Trophoblast cell (in vitro differentiated cells and primary cell): ENCODE measurements around the gene MCTP1.

ENCODE experiments used
- DNase-seq, 2 donors: peaks; one replicate each; pipeline ENCODE4 v3.0.0-alpha.2; 2016
- H2AFZ ChIP-seq: 2 replicates; pipeline ENCODE4 v1.6.1; 2013; ENCODE audit warnings: low read length, moderate library complexity, mild to moderate bottlenecking; ENCODE audit not compliant: insufficient read depth, poor library complexity
- H2AK5ac ChIP-seq: 2 replicates; pipeline ENCODE4 v1.6.1; 2013; ENCODE audit warnings: mild to moderate bottlenecking, low read length
- H2BK120ac ChIP-seq: 2 replicates; pipeline ENCODE4 v1.6.1; 2013; ENCODE audit warnings: low read length, mild to moderate bottlenecking, moderate library complexity; ENCODE audit not compliant: insufficient read depth, poor library complexity
- H2BK12ac ChIP-seq: 2 replicates; pipeline ENCODE4 v1.6.1; 2013; ENCODE audit warnings: mild to moderate bottlenecking, low read length, moderate library complexity
- H2BK5ac ChIP-seq: 2 replicates; pipeline ENCODE4 v1.6.1; 2013; ENCODE audit warnings: low read length, low read depth, moderate library complexity, mild to moderate bottlenecking; ENCODE audit not compliant: poor library complexity
- H3K14ac ChIP-seq: 2 replicates; pipeline ENCODE4 v1.6.1; 2013; ENCODE audit warnings: mild to moderate bottlenecking, low read length
- H3K18ac ChIP-seq: 2 replicates; pipeline ENCODE4 v1.6.1; 2013; ENCODE audit warnings: mild to moderate bottlenecking, low read length
- H3K23ac ChIP-seq: 2 replicates; pipeline ENCODE4 v1.6.1; 2013; ENCODE audit warnings: low read length
- H3K27ac ChIP-seq: 2 replicates; pipeline ENCODE4 v1.5.1; 2013; ENCODE audit warnings: low read depth, mild to moderate bottlenecking, inconsistent platforms, low read length, moderate library complexity
- H3K27me3 ChIP-seq: 2 replicates; pipeline ENCODE4 v1.6.1; 2013; ENCODE audit warnings: inconsistent platforms, mild to moderate bottlenecking, low read length, moderate library complexity; ENCODE audit not compliant: insufficient read depth
- H3K36me3 ChIP-seq, 2 experiments: 1 replicate in 1 of 2; 2 replicates in 1 of 2; pipeline ENCODE4 v1.6.1; 2013; ENCODE audit warnings: low read length in 2 of 2, mild to moderate bottlenecking in 2 of 2, moderate library complexity in 1 of 2; ENCODE audit not compliant: insufficient read depth in 2 of 2, control insufficient read depth in 1 of 2
- H3K4ac ChIP-seq: 2 replicates; pipeline ENCODE4 v1.6.1; 2013; ENCODE audit warnings: low read depth, mild to moderate bottlenecking, low read length, moderate library complexity
- H3K4me1 ChIP-seq, 2 experiments: 1 replicate in 1 of 2; 2 replicates in 1 of 2; pipeline ENCODE4 v1.6.1; 2013; ENCODE audit warnings: low read length in 2 of 2, mild to moderate bottlenecking in 2 of 2, moderate library complexity in 1 of 2; ENCODE audit not compliant: insufficient read depth in 2 of 2, control insufficient read depth in 1 of 2
- H3K4me2 ChIP-seq: 2 replicates; pipeline ENCODE4 v1.6.1; 2013; ENCODE audit warnings: inconsistent platforms, mild to moderate bottlenecking, low read length, moderate library complexity
- H3K4me3 ChIP-seq: 2 replicates; pipeline ENCODE4 v1.5.1; 2013; ENCODE audit warnings: mild to moderate bottlenecking, low read depth, low read length, inconsistent platforms
- H3K79me1 ChIP-seq: one replicate; pipeline ENCODE4 v1.6.1; 2013; ENCODE audit warnings: low read length
- H3K79me2 ChIP-seq: 2 replicates; pipeline ENCODE4 v1.6.1; 2013; ENCODE audit warnings: low read length, mild to moderate bottlenecking; ENCODE audit not compliant: control insufficient read depth, insufficient read depth, poor library complexity
- H3K9ac ChIP-seq: 2 replicates; pipeline ENCODE4 v1.6.1; 2013; ENCODE audit warnings: mild to moderate bottlenecking, low read length
- H3K9me3 ChIP-seq: 2 replicates; pipeline ENCODE4 v1.6.1; 2013; ENCODE audit warnings: low read depth, mild to moderate bottlenecking, control low read depth, inconsistent platforms, low read length; ENCODE audit not compliant: insufficient read depth
- H4K12ac ChIP-seq: 2 replicates; pipeline ENCODE4 v1.6.1; 2013; ENCODE audit warnings: low read depth, mild to moderate bottlenecking, low read length, moderate library complexity
- H4K8ac ChIP-seq: 2 replicates; pipeline ENCODE4 v1.6.1; 2013; ENCODE audit warnings: low read depth, mild to moderate bottlenecking, low read length, moderate library complexity
- H4K91ac ChIP-seq: one replicate; pipeline ENCODE4 v1.6.1; 2013; ENCODE audit warnings: low read depth, mild to moderate bottlenecking, low read length, moderate library complexity
- WGBS: extraction: QIAGEN DNeasy Blood & Tissue Kit; methylation state at CpG from one replicate; pipeline ENCODE4 v1.1.7; 2013; ENCODE audit warnings: missing lambda C conversion rate; ENCODE audit not compliant: insufficient read length, insufficient coverage; ENCODE audit errors: extremely low coverage; 5-methylcytosine and 5-hydroxymethylcytosine counted together

Gene MCTP1

GRCh38 chr5:95102080-95102479 lies 182.8 kb downstream of the MCTP1 start:
- Histone ChIP-seq H2BK12ac (no peak overlapping the region), H3K27ac (no peak overlapping the region), H3K18ac (no peak overlapping the region), H3K14ac (no peak overlapping the region), H3K4me3 (no peak overlapping the region), H4K12ac (no peak overlapping the region), H3K79me2 (no peaks in the 10 kb centered on the region), H3K4ac (no peak overlapping the region), H3K79me1 (no peaks in the 10 kb centered on the region), H4K8ac (no peak overlapping the region), H3K9ac (no peak overlapping the region), H2AFZ (no peak overlapping the region), H2AK5ac (no peak overlapping the region), H3K9me3 (no peaks in the 10 kb centered on the region), H3K4me2 (no peak overlapping the region), H3K27me3 (no peaks in the 10 kb centered on the region), H2BK120ac (no peak overlapping the region), H3K4me1 (no peaks in the 10 kb centered on the region), H2BK5ac (no peak overlapping the region), H4K91ac (no peak overlapping the region), H3K23ac (no peak overlapping the region), H3K36me3 (no peaks in the 10 kb centered on the region)
- no peak for DNase-seq
- no CpG with 5 or more reads among the region's 1 CpG for WGBS

GRCh38 chr5:95100551-95100950 lies 184.3 kb downstream of the MCTP1 start:
- H3K9ac ChIP-seq, result no peak overlapping the region
- DNase-seq, result no peak
- no peak overlapping the region for H3K4me3 ChIP-seq
- no peak overlapping the region for H2BK12ac ChIP-seq
- no peaks in the 10 kb centered on the region for H3K9me3 ChIP-seq
- no peak overlapping the region for H2AK5ac ChIP-seq
- H3K4ac ChIP-seq, result no peak overlapping the region
- no peaks in the 10 kb centered on the region for H3K27me3 ChIP-seq
- H3K27ac ChIP-seq, result no peak overlapping the region
- no peak overlapping the region for H3K18ac ChIP-seq
- no peaks in the 10 kb centered on the region for H3K79me2 ChIP-seq
- no peak overlapping the region for H2BK120ac ChIP-seq
- WGBS, result no CpG with 5 or more reads among the region's 1 CpG
- no peak overlapping the region for H4K91ac ChIP-seq
- H2BK5ac ChIP-seq, result no peak overlapping the region
- no peaks in the 10 kb centered on the region for H3K36me3 ChIP-seq
- H3K23ac ChIP-seq, result no peak overlapping the region
- no peak overlapping the region for H2AFZ ChIP-seq
- H3K14ac ChIP-seq, result no peak overlapping the region
- no peak overlapping the region for H3K4me2 ChIP-seq
- H4K12ac ChIP-seq, result no peak overlapping the region
- H3K79me1 ChIP-seq, result no peaks in the 10 kb centered on the region
- H4K8ac ChIP-seq, result no peak overlapping the region
- H3K4me1 ChIP-seq, result no peaks in the 10 kb centered on the region

GRCh38 chr5:95098012-95098411 lies 186.9 kb downstream of the MCTP1 start:
- H2AFZ ChIP-seq, result no peak overlapping the region
- H3K18ac ChIP-seq, result no peak overlapping the region
- no peak overlapping the region for H3K4me2 ChIP-seq
- H3K9me3 ChIP-seq, result no peaks in the 10 kb centered on the region
- H3K4ac ChIP-seq, result no peak overlapping the region
- H4K91ac ChIP-seq, result no peak overlapping the region
- no peaks in the 10 kb centered on the region for H3K27me3 ChIP-seq
- H3K4me1 ChIP-seq, result no peaks in the 10 kb centered on the region
- no peak overlapping the region for H3K9ac ChIP-seq
- no peak overlapping the region for H3K23ac ChIP-seq
- H3K79me1 ChIP-seq, result no peaks in the 10 kb centered on the region
- no peak overlapping the region for H2AK5ac ChIP-seq
- no peak overlapping the region for H3K27ac ChIP-seq
- H3K36me3 ChIP-seq, result no peaks in the 10 kb centered on the region
- no peak overlapping the region for H2BK120ac ChIP-seq
- no peak overlapping the region for H3K4me3 ChIP-seq
- no peak overlapping the region for H2BK5ac ChIP-seq
- H3K14ac ChIP-seq, result no peak overlapping the region
- no CpG with 5 or more reads among the region's 2 CpGs for WGBS
- no peak overlapping the region for H4K8ac ChIP-seq
- DNase-seq, result no peak
- no peaks in the 10 kb centered on the region for H3K79me2 ChIP-seq
- H4K12ac ChIP-seq, result no peak overlapping the region
- no peak overlapping the region for H2BK12ac ChIP-seq

- Histone ChIP-seq H2BK5ac (no peak overlapping the region), H4K91ac (no peak overlapping the region), H3K4ac (no peak overlapping the region), H4K8ac (no peak overlapping the region), H2AFZ (no peak overlapping the region), H3K36me3 (no peaks in the 10 kb centered on the region), H2BK12ac (no peak overlapping the region), H3K14ac (no peak overlapping the region), H3K79me1 (no peaks in the 10 kb centered on the region), H3K4me2 (no peak overlapping the region), H3K18ac (no peak overlapping the region), H3K79me2 (no peaks in the 10 kb centered on the region), H2BK120ac (no peak overlapping the region), H3K9ac (no peak overlapping the region), H2AK5ac (no peak overlapping the region), H3K27me3 (no peaks in the 10 kb centered on the region), H3K27ac (no peak overlapping the region), H3K4me1 (no peaks in the 10 kb centered on the region), H3K9me3 (no peaks in the 10 kb centered on the region), H4K12ac (no peak overlapping the region), H3K4me3 (no peak overlapping the region), H3K23ac (no peak overlapping the region)
- no CpG with 5 or more reads among the region's 1 CpG for WGBS
- DNase-seq, result no peak
Observed at GRCh38 chr5:95093211-95093610, 191.7 kb downstream of the MCTP1 start.
